Trophoblast cell (in vitro differentiated cells and primary cell): Measurements from ENCODE around the gene SPTB. TPM values are rescaled to one million over a fixed set of nuclear protein-coding genes. Genes with fewer than 3 reads are reported as not detected.
A peak's percentile ranks its signal among the peaks of the same experiment; 100 is the strongest.

ENCODE experiments used
- DNase-seq, 2 donors: peaks; one replicate each; pipeline ENCODE4 v3.0.0-alpha.2; 2016
- H2AFZ ChIP-seq: 2 replicates; pipeline ENCODE4 v1.6.1; 2013; ENCODE audit warnings: low read length, moderate library complexity, mild to moderate bottlenecking; ENCODE audit not compliant: insufficient read depth, poor library complexity
- H2AK5ac ChIP-seq: 2 replicates; pipeline ENCODE4 v1.6.1; 2013; ENCODE audit warnings: mild to moderate bottlenecking, low read length
- H2BK120ac ChIP-seq: 2 replicates; pipeline ENCODE4 v1.6.1; 2013; ENCODE audit warnings: low read length, mild to moderate bottlenecking, moderate library complexity; ENCODE audit not compliant: insufficient read depth, poor library complexity
- H2BK12ac ChIP-seq: 2 replicates; pipeline ENCODE4 v1.6.1; 2013; ENCODE audit warnings: mild to moderate bottlenecking, low read length, moderate library complexity
- H2BK5ac ChIP-seq: 2 replicates; pipeline ENCODE4 v1.6.1; 2013; ENCODE audit warnings: low read length, low read depth, moderate library complexity, mild to moderate bottlenecking; ENCODE audit not compliant: poor library complexity
- H3K14ac ChIP-seq: 2 replicates; pipeline ENCODE4 v1.6.1; 2013; ENCODE audit warnings: mild to moderate bottlenecking, low read length
- H3K18ac ChIP-seq: 2 replicates; pipeline ENCODE4 v1.6.1; 2013; ENCODE audit warnings: mild to moderate bottlenecking, low read length
- H3K23ac ChIP-seq: 2 replicates; pipeline ENCODE4 v1.6.1; 2013; ENCODE audit warnings: low read length
- H3K27ac ChIP-seq: 2 replicates; pipeline ENCODE4 v1.5.1; 2013; ENCODE audit warnings: low read depth, mild to moderate bottlenecking, inconsistent platforms, low read length, moderate library complexity
- H3K27me3 ChIP-seq: 2 replicates; pipeline ENCODE4 v1.6.1; 2013; ENCODE audit warnings: inconsistent platforms, mild to moderate bottlenecking, low read length, moderate library complexity; ENCODE audit not compliant: insufficient read depth
- H3K36me3 ChIP-seq, 2 experiments: 1 replicate in 1 of 2; 2 replicates in 1 of 2; pipeline ENCODE4 v1.6.1; 2013; ENCODE audit warnings: low read length in 2 of 2, mild to moderate bottlenecking in 2 of 2, moderate library complexity in 1 of 2; ENCODE audit not compliant: insufficient read depth in 2 of 2, control insufficient read depth in 1 of 2
- H3K4ac ChIP-seq: 2 replicates; pipeline ENCODE4 v1.6.1; 2013; ENCODE audit warnings: low read depth, mild to moderate bottlenecking, low read length, moderate library complexity
- H3K4me1 ChIP-seq, 2 experiments: 1 replicate in 1 of 2; 2 replicates in 1 of 2; pipeline ENCODE4 v1.6.1; 2013; ENCODE audit warnings: low read length in 2 of 2, mild to moderate bottlenecking in 2 of 2, moderate library complexity in 1 of 2; ENCODE audit not compliant: insufficient read depth in 2 of 2, control insufficient read depth in 1 of 2
- H3K4me2 ChIP-seq: 2 replicates; pipeline ENCODE4 v1.6.1; 2013; ENCODE audit warnings: inconsistent platforms, mild to moderate bottlenecking, low read length, moderate library complexity
- H3K4me3 ChIP-seq: 2 replicates; pipeline ENCODE4 v1.5.1; 2013; ENCODE audit warnings: mild to moderate bottlenecking, low read depth, low read length, inconsistent platforms
- H3K79me1 ChIP-seq: one replicate; pipeline ENCODE4 v1.6.1; 2013; ENCODE audit warnings: low read length
- H3K79me2 ChIP-seq: 2 replicates; pipeline ENCODE4 v1.6.1; 2013; ENCODE audit warnings: low read length, mild to moderate bottlenecking; ENCODE audit not compliant: control insufficient read depth, insufficient read depth, poor library complexity
- H3K9ac ChIP-seq: 2 replicates; pipeline ENCODE4 v1.6.1; 2013; ENCODE audit warnings: mild to moderate bottlenecking, low read length
- H3K9me3 ChIP-seq: 2 replicates; pipeline ENCODE4 v1.6.1; 2013; ENCODE audit warnings: low read depth, mild to moderate bottlenecking, control low read depth, inconsistent platforms, low read length; ENCODE audit not compliant: insufficient read depth
- H4K12ac ChIP-seq: 2 replicates; pipeline ENCODE4 v1.6.1; 2013; ENCODE audit warnings: low read depth, mild to moderate bottlenecking, low read length, moderate library complexity
- H4K8ac ChIP-seq: 2 replicates; pipeline ENCODE4 v1.6.1; 2013; ENCODE audit warnings: low read depth, mild to moderate bottlenecking, low read length, moderate library complexity
- H4K91ac ChIP-seq: one replicate; pipeline ENCODE4 v1.6.1; 2013; ENCODE audit warnings: low read depth, mild to moderate bottlenecking, low read length, moderate library complexity
- WGBS: extraction: QIAGEN DNeasy Blood & Tissue Kit; methylation state at CpG from one replicate; pipeline ENCODE4 v1.1.7; 2013; ENCODE audit warnings: missing lambda C conversion rate; ENCODE audit not compliant: insufficient read length, insufficient coverage; ENCODE audit errors: extremely low coverage; 5-methylcytosine and 5-hydroxymethylcytosine counted together
- polyA plus RNA-seq: library from polyadenylated mRNA; stranded (reverse); fragments of 200-250 nt; gene quantifications from 2 replicates; pipeline ENCODE4 v1.2.3, GENCODE V29; 2013

SPTB gene
- polyA plus RNA-seq, result 0.03 and 0.04 TPM in 2 replicates

- Histone ChIP-seq H3K27ac (no peak within 1 kb of the TSS), H2AK5ac (no peak within 1 kb of the TSS), H3K36me3 (no peaks in the 10 kb centered on the region), H3K18ac (no peak within 1 kb of the TSS), H3K79me1 (no peaks in the 10 kb centered on the region), H3K4me3 (peak within 1 kb of the TSS; percentile 61), H2BK5ac (no peak within 1 kb of the TSS), H3K9ac (no peak within 1 kb of the TSS), H3K14ac (no peak within 1 kb of the TSS), H2BK120ac (no peak within 1 kb of the TSS), H2BK12ac (no peak within 1 kb of the TSS), H3K23ac (no peak within 1 kb of the TSS), H4K12ac (no peak within 1 kb of the TSS), H3K79me2 (no peaks in the 10 kb centered on the region), H4K8ac (no peak within 1 kb of the TSS), H3K27me3 (peaks cover 23% of the 10 kb centered on the region), H3K4me2 (peak within 1 kb of the TSS; percentile 85), H3K9me3 (peaks cover 2% of the 10 kb centered on the region), H4K91ac (no peak within 1 kb of the TSS), H3K4ac (no peak within 1 kb of the TSS), H3K4me1 (peaks cover 7 to 15% of the 10 kb centered on the region in 2 experiments), H2AFZ (peak within 1 kb of the TSS; percentile 4)
- whole genome bisulfite sequencing, result no CpG with 5 or more reads among the region's 61 CpGs
- DNase-seq, result peak; percentile 16 to 22
Measured at GRCh38 chr14:64879635-64880220, at the start of gene SPTB. SPTB (minus strand) TSS chr14:64879907; CDS start chr14:64823094, 56,813 bp downstream.

DNA sequence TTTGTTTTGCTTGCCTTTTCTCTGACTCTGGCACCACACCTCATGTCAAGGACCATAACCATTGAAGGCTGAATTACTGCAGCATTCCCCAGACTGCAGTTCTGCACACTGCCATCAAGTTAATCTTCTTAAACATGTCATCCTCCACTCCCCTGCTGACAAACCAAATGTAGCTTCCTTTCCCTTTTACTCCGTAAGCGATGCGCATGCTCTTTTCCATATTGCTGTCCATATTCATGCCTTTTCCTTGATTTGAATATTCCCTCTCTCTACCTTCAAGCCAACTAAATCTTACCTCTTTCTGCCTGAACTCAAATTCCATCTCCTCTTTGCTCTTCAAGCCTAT is 49.3 kb upstream of the SPTB start:
- Histone ChIP-seq H3K9me3 (no peaks in the 10 kb centered on the region), H2AK5ac (no peak overlapping the region), H2BK5ac (no peak overlapping the region), H2BK12ac (no peak overlapping the region), H2BK120ac (no peak overlapping the region), H3K18ac (no peak overlapping the region), H3K27ac (no peak overlapping the region), H4K91ac (no peak overlapping the region), H3K27me3 (no peaks in the 10 kb centered on the region), H3K79me2 (no peaks in the 10 kb centered on the region), H4K12ac (no peak overlapping the region), H3K4me3 (no peak overlapping the region), H3K4me1 (no peaks in the 10 kb centered on the region), H4K8ac (no peak overlapping the region), H3K14ac (no peak overlapping the region), H3K36me3 (peaks cover 7 to 13% of the 10 kb centered on the region in 2 experiments), H3K23ac (no peak overlapping the region), H3K79me1 (no peaks in the 10 kb centered on the region), H3K4ac (no peak overlapping the region), H2AFZ (no peak overlapping the region), H3K4me2 (no peak overlapping the region), H3K9ac (no peak overlapping the region)
- no peak for DNase-seq
- WGBS, result no CpG with 5 or more reads among the region's 3 CpGs

DNA sequence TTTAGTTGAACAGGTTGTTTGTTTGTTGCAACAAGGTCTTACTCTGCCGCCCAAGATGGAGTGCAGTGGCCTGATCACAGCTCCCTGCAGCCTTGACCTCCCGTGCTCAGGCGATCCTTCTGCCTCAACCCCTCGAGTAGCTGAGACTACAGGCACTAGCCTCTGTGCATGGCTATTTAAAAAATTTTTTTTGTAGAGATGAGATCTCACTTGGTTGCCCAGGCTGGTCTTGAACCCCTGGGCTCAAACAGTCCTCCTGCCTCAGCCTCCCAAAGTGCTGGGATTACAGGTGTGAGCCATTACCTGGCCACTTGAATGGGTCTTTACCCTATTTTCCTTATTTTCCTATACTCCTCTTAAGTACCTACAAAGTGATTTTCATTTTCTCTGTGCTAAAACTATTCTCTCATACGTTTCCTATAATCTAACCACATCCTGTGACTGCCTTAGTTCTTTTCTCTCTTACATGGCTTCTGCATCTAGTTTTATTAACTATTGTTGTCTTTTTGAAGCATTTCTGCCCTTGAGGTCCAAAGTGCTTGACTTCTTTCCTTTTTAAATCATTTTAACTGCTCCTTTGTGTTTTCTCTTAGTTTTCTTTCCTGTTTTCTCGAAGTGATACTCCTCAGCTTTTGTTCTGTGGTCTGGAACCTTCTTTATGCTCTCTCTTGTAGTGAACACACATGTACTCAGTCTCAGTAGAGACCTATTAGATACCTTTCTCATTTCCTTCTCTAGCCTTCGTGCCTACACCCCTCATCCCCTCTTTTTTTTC is 48.7 kb upstream of the SPTB start:
- Histone ChIP-seq H2BK120ac (no peak overlapping the region), H3K4ac (no peak overlapping the region), H2AK5ac (no peak overlapping the region), H3K9me3 (no peaks in the 10 kb centered on the region), H3K4me3 (no peak overlapping the region), H3K4me2 (no peak overlapping the region), H3K36me3 (peaks cover 6 to 11% of the 10 kb centered on the region in 2 experiments), H3K79me2 (no peaks in the 10 kb centered on the region), H3K9ac (no peak overlapping the region), H2AFZ (no peak overlapping the region), H2BK12ac (no peak overlapping the region), H3K14ac (no peak overlapping the region), H3K27me3 (no peaks in the 10 kb centered on the region), H3K4me1 (no peaks in the 10 kb centered on the region), H4K8ac (no peak overlapping the region), H3K27ac (no peak overlapping the region), H4K12ac (no peak overlapping the region), H2BK5ac (no peak overlapping the region), H3K79me1 (no peaks in the 10 kb centered on the region), H3K23ac (no peak overlapping the region), H4K91ac (no peak overlapping the region), H3K18ac (no peak overlapping the region)
- no peak for DNase-seq
- WGBS, result no CpG with 5 or more reads among the region's 7 CpGs

DNA sequence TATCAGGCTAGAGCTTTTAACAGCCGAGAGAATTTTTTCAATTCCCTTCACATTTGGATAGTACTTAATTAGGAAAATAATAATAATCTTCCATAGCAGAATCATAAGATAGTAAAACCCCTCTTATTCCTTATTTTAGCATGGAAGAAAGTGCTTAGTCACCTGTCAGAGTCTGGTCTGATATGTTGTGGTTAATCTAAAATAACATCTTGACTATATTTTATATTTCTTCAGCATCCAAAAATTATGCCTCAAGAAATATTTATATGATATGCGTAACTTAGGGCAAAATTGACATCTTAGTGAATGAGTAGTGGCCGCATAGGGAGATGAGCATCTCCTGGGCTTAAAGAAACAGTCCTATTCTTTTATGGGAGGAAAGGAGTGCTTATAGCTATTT is 47.3 kb upstream of the SPTB start:
- H3K18ac ChIP-seq, result no peak overlapping the region
- DNase-seq, result no peak
- H4K91ac ChIP-seq, result no peak overlapping the region
- H2AFZ ChIP-seq, result no peak overlapping the region
- no peaks in the 10 kb centered on the region for H3K79me2 ChIP-seq
- no peaks in the 10 kb centered on the region for H3K9me3 ChIP-seq
- no peak overlapping the region for H3K27ac ChIP-seq
- no peak overlapping the region for H2BK12ac ChIP-seq
- no peak overlapping the region for H2BK120ac ChIP-seq
- no peak overlapping the region for H3K4me3 ChIP-seq
- no peaks in the 10 kb centered on the region for H3K79me1 ChIP-seq
- H3K36me3 ChIP-seq, result peaks cover 6 to 9% of the 10 kb centered on the region in 2 experiments
- H3K4me2 ChIP-seq, result no peak overlapping the region
- WGBS, result no CpG with 5 or more reads among the region's 3 CpGs
- H4K12ac ChIP-seq, result no peak overlapping the region
- H3K14ac ChIP-seq, result no peak overlapping the region
- no peak overlapping the region for H3K4ac ChIP-seq
- no peak overlapping the region for H2AK5ac ChIP-seq
- H3K23ac ChIP-seq, result no peak overlapping the region
- no peak overlapping the region for H4K8ac ChIP-seq
- no peak overlapping the region for H3K9ac ChIP-seq
- no peaks in the 10 kb centered on the region for H3K4me1 ChIP-seq
- H3K27me3 ChIP-seq, result no peaks in the 10 kb centered on the region
- no peak overlapping the region for H2BK5ac ChIP-seq
